Fibroblast of skin of scalp (primary cell): ENCODE measurements around the gene TECTB.
A peak's percentile ranks its signal among the peaks of the same experiment; 100 is the strongest.

ENCODE experiments used
- DNase-seq: peaks from one replicate; pipeline ENCODE4 v3.0.0-alpha.2; 2013

Gene TECTB

GRCh38 chr10:112275512-112276245, 7.5 kb upstream of the TECTB start:
- DNase-seq = no peak

GRCh38 chr10:112278871-112279270, 4.3 kb upstream of the TECTB start:
- DNase-seq = no peak

GRCh38 chr10:112279433-112279832, 3.8 kb upstream of the TECTB start:
- DNase-seq = no peak

- no peak for DNase-seq
Measured at GRCh38 chr10:112280205-112280921, 2.8 kb upstream of the TECTB start.

- peak; percentile 77 for DNase-seq
Measured at GRCh38 chr10:112282086-112282485, 1.1 kb upstream of the TECTB start.

- DNase-seq = no peak
Measured at GRCh38 chr10:112286837-112287818, 3.9 kb downstream of the TECTB start.

GRCh38 chr10:112287844-112288243, 4.6 kb downstream of the TECTB start:
- DNase-seq = peak; percentile 29

GRCh38 chr10:112288486-112288885, 5.3 kb downstream of the TECTB start:
- no peak for DNase-seq

- DNase-seq = no peak
Measured at GRCh38 chr10:112289373-112290053, 6.3 kb downstream of the TECTB start.

- no peak for DNase-seq
Measured at GRCh38 chr10:112290054-112290373, 6.8 kb downstream of the TECTB start.

- DNase-seq = no peak
Measured at GRCh38 chr10:112294169-112294568, 11.0 kb downstream of the TECTB start.

- peak; percentile 22 for DNase-seq
Measured at GRCh38 chr10:112295853-112296830, 12.9 kb downstream of the TECTB start.

GRCh38 chr10:112296908-112297331, 13.7 kb downstream of the TECTB start:
- no peak for DNase-seq

GRCh38 chr10:112298581-112298980, 15.4 kb downstream of the TECTB start:
- DNase-seq = no peak

- DNase-seq = no peak
Measured at GRCh38 chr10:112299456-112299855, 16.3 kb downstream of the TECTB start.

GRCh38 chr10:112302335-112302734, 19.1 kb downstream of the TECTB start:
- no peak for DNase-seq

GRCh38 chr10:112303528-112303927, 20.3 kb downstream of the TECTB start:
- no peak for DNase-seq

- DNase-seq = no peak
Measured at GRCh38 chr10:112304267-112304859, 21.2 kb downstream of the TECTB start.

GRCh38 chr10:112307358-112308124, 24.3 kb downstream of the TECTB start:
- DNase-seq = peak; percentile 54

- no peak for DNase-seq
Measured at GRCh38 chr10:112308125-112308502, 24.9 kb downstream of the TECTB start.
